GM15510 (cell line): Measurements from ENCODE around the gene ZNF648.
A peak's percentile ranks its signal among the peaks of the same experiment; 100 is the strongest.

Experiments
- POLR2A ChIP-seq: IDR thresholded peaks from 3 replicates; pipeline ENCODE4 v1.6.1; 2011; ENCODE audit warnings: borderline replicate concordance; ENCODE audit not compliant: insufficient read length; ENCODE audit errors: extremely low read depth

Gene ZNF648

DNA sequence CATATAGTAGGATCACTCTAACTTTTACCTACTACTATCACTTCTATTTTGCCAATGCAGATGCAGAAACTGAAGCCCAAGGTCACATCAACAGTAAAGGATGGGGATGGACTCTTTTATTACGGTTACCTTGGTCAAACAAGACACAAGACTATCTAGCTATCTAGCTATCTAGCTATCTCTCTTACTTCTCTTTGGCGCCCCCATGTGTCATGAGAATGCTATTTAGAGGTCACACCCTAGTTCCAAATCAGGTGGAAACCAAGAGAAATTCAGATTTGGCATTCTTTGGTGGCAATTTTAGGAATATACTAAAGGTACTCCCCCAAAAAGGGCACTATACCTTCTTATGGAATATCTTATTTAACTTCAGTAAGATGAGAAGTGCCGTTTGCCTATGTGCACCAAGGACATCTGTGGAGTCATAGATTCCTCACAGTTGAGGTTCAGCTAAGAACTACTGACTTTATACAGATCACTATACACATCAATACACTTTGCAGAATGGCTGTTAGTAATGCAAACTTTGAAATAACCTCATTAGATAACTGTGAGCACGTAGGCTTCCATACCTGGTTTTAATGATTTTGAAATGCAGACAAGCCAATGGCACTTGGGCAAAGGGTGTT is 6.7 kb downstream of the ZNF648 start:
- TF ChIP-seq POLR2A, result no peak

DNA sequence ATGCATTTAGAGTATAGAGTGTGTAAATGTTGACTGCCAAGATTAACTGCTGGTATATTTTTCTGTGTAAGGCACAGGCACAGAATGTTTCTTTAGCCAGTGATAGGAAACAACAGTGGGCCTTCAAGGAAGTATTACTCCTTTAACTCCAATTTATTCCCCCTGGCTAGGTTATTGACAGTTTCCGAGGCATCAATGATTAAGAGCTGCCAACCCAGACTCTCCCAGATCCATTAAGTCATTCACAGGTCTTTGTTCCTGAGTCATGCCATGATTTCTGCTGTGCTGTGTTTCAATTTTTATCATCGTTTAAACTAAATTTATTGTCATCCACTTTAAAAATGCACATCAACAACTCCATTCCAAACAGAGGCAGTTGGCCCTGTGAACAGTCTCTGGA is 9.2 kb downstream of the ZNF648 start:
- TF ChIP-seq POLR2A, result no peak

- no peak for TF ChIP-seq POLR2A
Observed at GRCh38 chr1:182051938-182052337, 9.6 kb downstream of the ZNF648 start.

DNA sequence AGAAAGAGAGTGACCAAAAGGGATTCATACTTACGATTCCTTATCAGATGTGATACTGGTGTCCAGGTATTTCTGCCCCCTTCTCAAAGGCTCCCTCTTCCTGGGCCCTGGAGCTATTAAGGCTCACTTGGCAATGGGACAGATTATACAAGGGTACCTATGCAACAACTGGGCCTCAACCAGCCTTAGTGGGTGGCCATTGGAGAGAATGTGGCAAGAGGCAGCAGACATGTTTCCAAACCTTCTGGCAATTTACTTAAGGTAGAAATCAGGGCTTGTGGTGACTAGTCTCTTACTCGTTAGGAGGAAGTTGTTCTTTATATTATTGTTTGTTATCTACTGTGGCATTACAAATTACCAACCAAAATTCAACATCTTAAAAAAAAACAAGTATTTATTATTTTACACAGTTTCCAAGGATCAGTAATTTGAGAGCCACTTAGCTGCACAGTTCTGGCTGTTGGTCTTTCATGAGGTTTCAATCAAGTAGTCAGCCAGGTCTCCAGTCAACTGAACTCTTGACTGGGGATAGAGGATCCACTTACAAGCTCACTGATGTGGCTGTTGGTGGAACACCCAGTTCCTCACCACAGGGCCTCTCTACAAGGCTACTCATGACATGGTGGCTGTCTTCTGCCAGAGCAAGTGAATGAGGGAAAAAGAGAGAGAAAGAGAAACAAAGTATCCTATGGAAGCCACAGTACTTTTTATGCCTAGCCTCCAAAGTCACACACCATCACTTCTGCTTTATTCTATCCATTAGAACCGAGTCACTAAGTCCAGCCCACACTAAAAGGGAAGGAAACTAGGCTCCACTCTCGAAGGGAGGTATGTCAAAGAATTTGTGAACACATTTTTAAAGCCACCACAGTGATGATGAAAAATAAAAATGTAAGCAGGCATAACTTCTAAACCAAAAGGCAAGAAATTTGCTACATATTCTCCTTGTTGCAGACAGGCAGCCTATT is 10.7 kb downstream of the ZNF648 start:
- TF ChIP-seq POLR2A, result no peak

DNA sequence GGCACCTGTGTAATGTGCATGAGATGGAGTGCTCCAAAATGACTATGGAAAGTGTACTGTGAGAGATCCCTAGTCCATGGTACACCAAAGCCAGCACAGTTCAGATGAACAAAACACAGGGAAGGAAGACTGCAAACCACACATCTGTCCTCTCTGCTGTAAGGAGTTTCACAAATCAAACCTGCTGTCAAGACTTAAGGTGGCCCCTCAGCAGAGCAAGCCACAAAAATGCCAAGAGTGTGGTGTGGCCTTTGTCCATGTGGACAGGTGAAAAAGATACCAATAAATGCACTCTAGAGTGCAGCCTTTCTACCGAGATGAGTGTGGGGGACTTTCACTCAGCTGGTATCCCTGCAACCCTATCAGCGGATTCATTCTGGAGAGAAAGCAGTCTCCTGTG is 12.9 kb downstream of the ZNF648 start:
- no peak for TF ChIP-seq POLR2A

DNA sequence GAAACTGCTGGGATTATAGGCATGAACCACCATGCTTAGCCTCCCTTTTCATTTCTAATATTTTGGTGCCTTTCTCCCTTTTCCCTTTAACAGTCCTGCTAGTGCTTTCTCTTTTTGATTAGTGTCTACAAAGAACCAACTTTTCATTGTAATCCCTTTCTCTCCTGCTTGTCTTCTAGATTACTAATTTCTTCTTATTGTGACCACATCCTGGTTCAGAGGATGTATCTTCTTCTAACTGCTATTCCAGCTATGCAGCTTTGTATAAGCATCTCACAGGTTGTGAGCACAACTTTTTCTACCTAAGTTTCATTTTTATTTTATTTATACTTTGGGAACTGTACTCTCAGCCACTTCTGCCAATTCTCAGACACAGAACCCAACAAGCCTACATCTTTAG is 14.7 kb downstream of the ZNF648 start:
- TF ChIP-seq POLR2A, result no peak

DNA sequence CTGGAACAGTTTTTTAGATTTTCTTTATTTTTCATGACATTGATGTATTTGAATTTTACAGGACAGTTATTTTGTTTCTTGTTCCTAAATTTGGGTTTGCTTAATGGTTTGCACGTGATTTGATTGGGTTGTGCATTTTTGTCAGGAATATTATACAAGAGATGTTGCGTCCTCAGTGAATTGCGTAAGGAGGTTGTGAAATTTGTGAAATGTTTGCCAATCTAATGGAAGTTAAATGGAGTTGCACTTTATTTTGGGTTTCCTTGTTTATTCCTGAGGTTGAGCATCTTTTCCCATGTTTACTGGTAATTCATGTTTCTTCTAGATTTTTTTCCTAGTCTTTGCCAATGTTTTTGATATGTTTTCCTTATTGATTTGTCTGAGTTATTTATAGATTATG is 19.9 kb downstream of the ZNF648 start:
- TF ChIP-seq POLR2A, result no peak

GRCh38 chr1:182038220-182038619 is 23.3 kb downstream of the ZNF648 start:
- TF ChIP-seq POLR2A, result no peak

- no peak for TF ChIP-seq POLR2A
Observed at GRCh38 chr1:182035097-182035770, 26.3 kb downstream of the ZNF648 start.

GRCh38 chr1:182032251-182032650 is 29.3 kb downstream of the ZNF648 start:
- no peak for TF ChIP-seq POLR2A

DNA sequence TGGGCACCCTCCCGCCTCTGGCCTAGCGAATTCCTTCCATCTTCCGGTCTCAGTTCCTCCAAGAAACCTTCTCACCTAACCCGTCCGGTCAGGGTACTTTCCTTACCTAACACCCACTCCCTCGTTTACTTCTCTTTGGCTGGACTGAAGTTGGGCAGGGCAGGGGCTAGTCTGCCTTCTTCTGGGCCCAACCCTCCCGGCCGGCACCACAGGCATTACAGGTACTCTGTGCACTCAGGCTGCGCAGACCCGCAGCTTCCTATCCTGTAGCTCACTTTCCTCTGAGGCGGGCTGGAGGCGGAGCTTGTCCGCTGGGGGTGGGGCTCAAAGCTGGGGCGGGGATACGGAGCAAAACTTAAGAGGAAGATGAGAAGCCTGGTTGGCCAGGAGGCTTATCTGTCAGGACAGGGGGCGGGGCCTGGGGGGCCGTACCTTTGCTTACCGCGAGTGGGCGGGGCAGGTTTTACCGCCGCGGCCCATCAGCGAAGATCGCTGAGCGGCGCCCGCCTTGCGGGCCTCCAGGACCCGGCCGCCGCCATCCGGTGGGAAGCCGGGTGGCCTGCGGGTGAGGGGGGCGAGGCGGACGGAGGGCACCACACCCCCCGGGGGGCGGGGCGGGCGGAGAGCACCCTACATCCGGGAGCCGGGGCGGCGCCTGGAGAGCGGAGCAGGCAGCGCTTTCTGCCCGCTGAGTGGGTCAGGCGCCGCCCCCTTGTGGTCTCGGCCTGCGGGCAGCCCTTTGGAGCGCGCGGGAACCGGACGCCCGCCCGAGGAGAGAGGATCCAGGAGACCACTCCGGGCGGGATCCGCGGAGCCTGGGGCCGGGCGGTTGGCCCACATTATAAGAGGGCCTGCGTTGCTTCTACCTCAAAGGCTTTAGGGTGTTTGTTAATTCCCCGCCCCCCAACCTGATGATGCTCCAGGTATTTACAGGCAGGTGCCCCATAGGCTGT is 31.9 kb downstream of the ZNF648 start:
- peak; percentile 83 for TF ChIP-seq POLR2A

GRCh38 chr1:182029002-182029378 is 32.5 kb downstream of the ZNF648 start:
- no peak for TF ChIP-seq POLR2A

- TF ChIP-seq POLR2A, result no peak
Observed at GRCh38 chr1:182015360-182015759, 46.2 kb downstream of the ZNF648 start.

DNA sequence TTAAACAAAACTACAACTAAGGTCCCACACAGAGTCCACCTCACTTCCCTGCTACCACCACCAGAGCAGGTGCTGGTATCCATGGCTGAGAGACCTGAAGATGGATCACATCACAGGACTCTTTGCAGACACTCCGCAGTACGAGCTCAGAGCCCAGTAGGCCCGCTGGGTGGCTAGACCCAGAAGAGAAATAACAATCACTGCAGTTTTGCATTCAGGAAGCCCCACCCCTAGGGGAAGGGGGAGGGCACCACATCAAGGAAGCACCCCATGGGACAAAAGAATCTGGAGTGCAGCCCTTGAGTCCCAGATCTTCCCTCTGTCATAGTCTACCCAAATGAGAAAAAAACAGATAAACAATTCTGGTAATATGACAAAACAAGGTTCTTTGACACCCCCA is 56.9 kb downstream of the ZNF648 start:
- TF ChIP-seq POLR2A, result no peak
